ENCODE results near the gene CTIF. TPM values are rescaled to one million over a fixed set of nuclear protein-coding genes. Genes with fewer than 3 reads are reported as not detected.

The CTIF gene
- total and polyA plus RNA-seq, 12 donors, result 20.5 to 159 (median 57.0) TPM

- Histone ChIP-seq H3K27ac (peak overlapping the region in 4 of 5 donors; percentile 33 to 82 (median 67)), H3K9me3 (replicated peaks in 1 of 3) (no peaks in the 10 kb centered on the region), H3K4me1 (replicated peaks in 1 of 2) (peaks cover 8 to 22% of the 10 kb centered on the region in 2 donors), H3K4me3 (no peak overlapping the region), H3K36me3 (replicated peaks in 1 of 2) (no peaks in the 10 kb centered on the region), H3K27me3 (no peaks in the 10 kb centered on the region)
- TF ChIP-seq CTCF (IDR thresholded peaks at IDR 0.05) (no peak), POLR2A (IDR thresholded peaks at IDR 0.05) (no peak)
- intact Hi-C loops (cut with DNase I), result no loop called here
- peak in 1 of 7 donors; percentile 37 for DNase-seq
- WGBS, 4 donors, result 52 to 63% (median 57%) methylated on average over 15 to 17 of the region's 17 CpGs
Observed at GRCh38 chr18:48850822-48851598, 312.2 kb downstream of the CTIF start.

GRCh38 chr18:48851599-48851960 is 312.7 kb downstream of the CTIF start:
- no peak overlapping the region for H3K4me3 ChIP-seq
- 45 to 60% (median 55%) methylated on average over 7 of the region's 7 CpGs for WGBS, 4 donors
- no peaks in the 10 kb centered on the region for H3K9me3 ChIP-seq (replicated peaks in 1 of 3)
- H3K27me3 ChIP-seq, result no peaks in the 10 kb centered on the region
- intact Hi-C loops (cut with DNase I), result no loop called here
- H3K4me1 ChIP-seq (replicated peaks in 1 of 2), result peaks cover 8 to 22% of the 10 kb centered on the region in 2 donors
- DNase-seq, result peak in 5 of 7 donors; percentile 39 to 76 (median 44)
- H3K36me3 ChIP-seq (replicated peaks in 1 of 2), result no peaks in the 10 kb centered on the region
- H3K27ac ChIP-seq, result peak overlapping the region in 4 of 5 donors; percentile 33 to 82 (median 67)
- no peak for TF ChIP-seq POLR2A (IDR thresholded peaks at IDR 0.05)
- TF ChIP-seq CTCF (IDR thresholded peaks at IDR 0.05), result no peak

- TF ChIP-seq POLR2A (IDR thresholded peaks at IDR 0.05) (no peak), CTCF (IDR thresholded peaks at IDR 0.05) (no peak)
- DNase-seq, result no peak
- WGBS, 4 donors, result 90 to 96% (median 95%) methylated on average over 6 of the region's 6 CpGs
- Histone ChIP-seq H3K27me3 (no peaks in the 10 kb centered on the region), H3K36me3 (replicated peaks in 1 of 2) (no peaks in the 10 kb centered on the region), H3K4me3 (no peak overlapping the region), H3K4me1 (replicated peaks in 1 of 2) (peaks cover 8 to 22% of the 10 kb centered on the region in 2 donors), H3K9me3 (replicated peaks in 1 of 3) (no peaks in the 10 kb centered on the region), H3K27ac (peak overlapping the region in 2 of 5 donors; percentile 38 to 82)
- intact Hi-C loops (cut with DNase I), result no loop called here
Observed at GRCh38 chr18:48852292-48852691, 313.5 kb downstream of the CTIF start.

GRCh38 chr18:48852794-48853193 is 314.0 kb downstream of the CTIF start:
- DNase-seq, result no peak
- TF ChIP-seq POLR2A (IDR thresholded peaks at IDR 0.05) (no peak), CTCF (IDR thresholded peaks at IDR 0.05) (no peak)
- no peaks in the 10 kb centered on the region for H3K36me3 ChIP-seq (replicated peaks in 1 of 2)
- intact Hi-C loops (cut with DNase I), result no loop called here
- H3K27ac ChIP-seq, result no peak overlapping the region
- peaks cover 8 to 22% of the 10 kb centered on the region in 2 donors for H3K4me1 ChIP-seq (replicated peaks in 1 of 2)
- H3K9me3 ChIP-seq (replicated peaks in 1 of 3), result no peaks in the 10 kb centered on the region
- WGBS, 4 donors, result 91 to 96% (median 95%) methylated on average over 6 of the region's 6 CpGs
- H3K4me3 ChIP-seq, result no peak overlapping the region
- no peaks in the 10 kb centered on the region for H3K27me3 ChIP-seq
